Esophagus squamous epithelium (tissue), 5 donors: Measurements from ENCODE around the gene SPC24. TPM values are rescaled to one million over a fixed set of nuclear protein-coding genes. Genes with fewer than 3 reads are reported as not detected.

Source experiments
- DNase-seq: peaks from one replicate; lab custom pipeline; 2025; lab: John Stamatoyannopoulos, UW
- H3K27ac ChIP-seq, 4 donors: fragments of 200-600 bp; sonication (generic); one replicate each; pipeline ENCODE4 v1.5.1; 2016 to 2019; ENCODE audit warnings: mild to moderate bottlenecking in 1 of 4
- H3K27me3 ChIP-seq, 4 donors: fragments of 200-600 bp; sonication (generic); 1 replicate in 3 of 4; 2 replicates in 1 of 4; pipeline versions ENCODE4 v1.5.1 to v1.6.0; 2017 to 2021; ENCODE audit warnings: antibody characterized with exemption in 1 of 4
- H3K36me3 ChIP-seq, 3 donors: fragments of 200-600 bp; sonication (generic); one replicate each; pipeline ENCODE4 v1.5.1; 2016 to 2019
- H3K4me1 ChIP-seq, 3 donors: fragments of 200-600 bp; sonication (generic); one replicate each; pipeline ENCODE4 v1.5.1; 2017 to 2019
- H3K4me3 ChIP-seq, 4 donors: fragments of 200-600 bp; sonication (generic); 1 replicate in 3 of 4; 2 replicates in 1 of 4; pipeline ENCODE4 v1.5.1; 2016 to 2019; ENCODE audit warnings: mild to moderate bottlenecking in 2 of 4, moderate library complexity in 1 of 4
- H3K9me3 ChIP-seq, 3 donors: fragments of 200-600 bp; sonication (generic); one replicate each; pipeline ENCODE4 v1.5.1; 2016 to 2019
- POLR2A ChIP-seq, 4 donors: fragments of 450-650 bp; IDR thresholded peaks; one replicate each; pipeline ENCODE4 v1.6.1; 2017; ENCODE audit warnings: antibody characterized with exemption in 4 of 4, mild to moderate bottlenecking in 4 of 4, moderate library complexity in 3 of 4
- WGBS, 2 donors: methylation state at CpG; one replicate each; pipeline ENCODE4 v1.1.5; 2018; 5-methylcytosine and 5-hydroxymethylcytosine counted together
- intact Hi-C: fragments of 100-400 bp; cut with DNase I; formaldehyde crosslinking; loops from one replicate; pipeline ENCODE4 v1.15.0; 2022
- total RNA-seq, 4 donors: library from RNA; depleted of rRNA; stranded (reverse); fragments of >200 nt; gene quantifications; one replicate each; pipeline ENCODE4 v1.1.0, GENCODE V29; 2016
- TF ChIP-seq, protein P1 (sequence below), 6 experiments: fragments of 450-650 bp in 4 of 6; fragments of 200-600 bp in 2 of 6; sonication (generic) in 2 of 6; IDR thresholded peaks; one replicate each; pipeline ENCODE4 v1.5.1; 2016 to 2019; ENCODE audit warnings: antibody characterized with exemption in 6 of 6, mild to moderate bottlenecking in 4 of 6, moderate library complexity in 4 of 6
- donor health status: DM: yes; HTN: yes; CAD: no.

The SPC24 gene
- total RNA-seq, 4 donors from 2014 or later = 2.9 to 10.9 (median 6.3) TPM

DNA sequence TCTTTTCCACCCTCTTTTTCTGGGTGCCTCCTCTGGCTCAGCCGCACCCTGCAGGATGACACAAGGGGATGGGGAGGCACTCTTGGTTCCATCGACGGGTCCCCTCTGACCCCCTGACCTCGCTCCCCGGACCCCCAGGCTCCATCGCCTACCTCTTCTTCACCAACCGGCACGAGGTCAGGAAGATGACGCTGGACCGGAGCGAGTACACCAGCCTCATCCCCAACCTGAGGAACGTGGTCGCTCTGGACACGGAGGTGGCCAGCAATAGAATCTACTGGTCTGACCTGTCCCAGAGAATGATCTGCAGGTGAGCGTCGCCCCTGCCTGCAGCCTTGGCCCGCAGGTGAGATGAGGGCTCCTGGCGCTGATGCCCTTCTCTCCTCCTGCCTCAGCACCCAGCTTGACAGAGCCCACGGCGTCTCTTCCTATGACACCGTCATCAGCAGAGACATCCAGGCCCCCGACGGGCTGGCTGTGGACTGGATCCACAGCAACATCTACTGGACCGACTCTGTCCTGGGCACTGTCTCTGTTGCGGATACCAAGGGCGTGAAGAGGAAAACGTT lies 42.4 kb downstream of the SPC24 start:
- intact Hi-C loops = no loop called here
- Histone ChIP-seq H3K4me3 (no peak overlapping the region), H3K27me3 (no peaks in the 10 kb centered on the region), H3K27ac (no peak overlapping the region), H3K9me3 (no peaks in the 10 kb centered on the region), H3K4me1 (no peaks in the 10 kb centered on the region), H3K36me3 (peaks cover 55 to 100% (median 96%) of the 10 kb centered on the region in 3 donors)
- WGBS, 2 donors = 100% methylated on average over 1 to 2 of the region's 27 CpGs
- DNase-seq = no peak
- TF ChIP-seq POLR2A (IDR thresholded peaks at IDR 0.05) = no peak
- TF ChIP-seq, protein P1, sequence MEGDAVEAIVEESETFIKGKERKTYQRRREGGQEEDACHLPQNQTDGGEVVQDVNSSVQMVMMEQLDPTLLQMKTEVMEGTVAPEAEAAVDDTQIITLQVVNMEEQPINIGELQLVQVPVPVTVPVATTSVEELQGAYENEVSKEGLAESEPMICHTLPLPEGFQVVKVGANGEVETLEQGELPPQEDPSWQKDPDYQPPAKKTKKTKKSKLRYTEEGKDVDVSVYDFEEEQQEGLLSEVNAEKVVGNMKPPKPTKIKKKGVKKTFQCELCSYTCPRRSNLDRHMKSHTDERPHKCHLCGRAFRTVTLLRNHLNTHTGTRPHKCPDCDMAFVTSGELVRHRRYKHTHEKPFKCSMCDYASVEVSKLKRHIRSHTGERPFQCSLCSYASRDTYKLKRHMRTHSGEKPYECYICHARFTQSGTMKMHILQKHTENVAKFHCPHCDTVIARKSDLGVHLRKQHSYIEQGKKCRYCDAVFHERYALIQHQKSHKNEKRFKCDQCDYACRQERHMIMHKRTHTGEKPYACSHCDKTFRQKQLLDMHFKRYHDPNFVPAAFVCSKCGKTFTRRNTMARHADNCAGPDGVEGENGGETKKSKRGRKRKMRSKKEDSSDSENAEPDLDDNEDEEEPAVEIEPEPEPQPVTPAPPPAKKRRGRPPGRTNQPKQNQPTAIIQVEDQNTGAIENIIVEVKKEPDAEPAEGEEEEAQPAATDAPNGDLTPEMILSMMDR (IDR thresholded peaks at IDR 0.05) = no peak

DNA sequence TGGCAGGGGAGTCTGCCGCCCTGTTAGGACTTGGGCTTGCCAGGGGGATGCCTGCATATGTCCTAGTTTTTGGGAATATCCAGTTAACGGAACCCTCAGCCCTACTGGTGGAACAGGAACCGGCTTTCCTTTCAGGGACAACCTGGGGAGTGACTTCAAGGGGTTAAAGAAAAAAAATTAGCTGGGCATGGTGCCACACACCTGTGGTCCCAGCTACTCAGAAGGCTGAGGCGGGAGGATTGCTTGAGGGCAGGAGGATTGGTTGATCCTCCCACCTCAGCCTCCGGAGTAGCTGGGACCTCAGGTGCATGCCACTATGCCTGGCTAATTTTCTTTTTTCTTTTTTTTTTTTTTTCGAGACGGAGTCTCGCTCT lies 43.8 kb downstream of the SPC24 start:
- WGBS, 2 donors = 66 to 82% methylated on average over 3 to 6 of the region's 8 CpGs
- intact Hi-C loops = no loop called here
- TF ChIP-seq POLR2A (IDR thresholded peaks at IDR 0.05) = no peak
- TF ChIP-seq, protein P1 (IDR thresholded peaks at IDR 0.05) = no peak
- Histone ChIP-seq H3K9me3 (no peaks in the 10 kb centered on the region), H3K27me3 (no peaks in the 10 kb centered on the region), H3K4me3 (no peak overlapping the region), H3K27ac (no peak overlapping the region), H3K36me3 (peaks cover 64 to 100% (median 94%) of the 10 kb centered on the region in 3 donors), H3K4me1 (no peaks in the 10 kb centered on the region)
- DNase-seq = no peak

DNA sequence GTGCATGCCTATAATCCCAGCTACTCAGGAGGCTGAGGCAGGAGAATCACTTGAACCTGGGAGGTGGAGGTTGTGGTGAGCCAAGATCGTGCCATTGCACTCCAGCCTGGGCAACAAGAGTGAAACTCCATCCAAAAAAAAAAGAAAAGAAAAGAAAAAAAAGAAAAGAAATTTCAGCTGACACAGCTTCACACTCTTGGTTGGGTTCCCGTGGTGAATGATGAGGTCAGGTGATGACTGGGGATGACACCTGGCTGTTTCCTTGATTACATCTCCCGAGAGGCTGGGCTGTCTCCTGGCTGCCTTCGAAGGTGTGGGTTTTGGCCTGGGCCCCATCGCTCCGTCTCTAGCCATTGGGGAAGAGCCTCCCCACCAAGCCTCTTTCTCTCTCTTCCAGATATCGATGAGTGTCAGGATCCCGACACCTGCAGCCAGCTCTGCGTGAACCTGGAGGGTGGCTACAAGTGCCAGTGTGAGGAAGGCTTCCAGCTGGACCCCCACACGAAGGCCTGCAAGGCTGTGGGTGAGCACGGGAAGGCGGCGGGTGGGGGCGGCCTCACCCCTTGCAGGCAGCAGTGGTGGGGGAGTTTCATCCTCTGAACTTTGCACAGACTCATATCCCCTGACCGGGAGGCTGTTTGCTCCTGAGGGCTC lies 44.3 kb downstream of the SPC24 start:
- Histone ChIP-seq H3K36me3 (peaks cover 69 to 100% (median 93%) of the 10 kb centered on the region in 3 donors), H3K27ac (no peak overlapping the region), H3K4me3 (no peak overlapping the region), H3K27me3 (no peaks in the 10 kb centered on the region), H3K4me1 (no peaks in the 10 kb centered on the region), H3K9me3 (no peaks in the 10 kb centered on the region)
- no peak for DNase-seq
- WGBS, 2 donors = 76 to 90% methylated on average over 5 to 14 of the region's 15 CpGs
- TF ChIP-seq, protein P1 (IDR thresholded peaks at IDR 0.05) = no peak
- TF ChIP-seq POLR2A (IDR thresholded peaks at IDR 0.05) = no peak
- intact Hi-C loops = no loop called here

DNA sequence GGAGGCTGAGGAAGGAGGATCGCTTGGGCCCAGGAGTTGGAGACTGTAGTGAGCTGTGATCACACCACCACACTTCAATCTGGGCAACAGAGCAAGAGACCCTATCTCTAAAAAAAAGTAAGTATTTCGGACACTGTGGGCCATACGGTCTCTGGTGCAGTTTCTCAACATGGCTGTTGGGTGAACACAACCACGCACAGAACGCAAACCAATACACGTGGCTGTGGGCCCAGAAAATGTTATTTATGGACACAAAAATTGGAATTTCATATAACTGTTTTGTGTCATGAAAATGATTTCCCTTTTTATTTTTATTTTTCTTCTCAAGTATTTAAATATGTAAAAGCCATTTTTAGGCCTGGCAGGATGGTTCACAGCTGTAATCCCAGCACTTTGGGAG lies 46.8 kb downstream of the SPC24 start:
- H3K36me3 ChIP-seq = peaks cover 77 to 100% (median 83%) of the 10 kb centered on the region in 3 donors
- no peak overlapping the region for H3K27ac ChIP-seq
- DNase-seq = no peak
- H3K9me3 ChIP-seq = no peaks in the 10 kb centered on the region
- 84 to 90% methylated on average over 6 of the region's 6 CpGs for WGBS, 2 donors
- no peak for TF ChIP-seq POLR2A (IDR thresholded peaks at IDR 0.05)
- TF ChIP-seq, protein P1 (IDR thresholded peaks at IDR 0.05) = no peak
- no peak overlapping the region for H3K4me3 ChIP-seq
- H3K27me3 ChIP-seq = no peaks in the 10 kb centered on the region
- no peaks in the 10 kb centered on the region for H3K4me1 ChIP-seq
- intact Hi-C loops = no loop called here

DNA sequence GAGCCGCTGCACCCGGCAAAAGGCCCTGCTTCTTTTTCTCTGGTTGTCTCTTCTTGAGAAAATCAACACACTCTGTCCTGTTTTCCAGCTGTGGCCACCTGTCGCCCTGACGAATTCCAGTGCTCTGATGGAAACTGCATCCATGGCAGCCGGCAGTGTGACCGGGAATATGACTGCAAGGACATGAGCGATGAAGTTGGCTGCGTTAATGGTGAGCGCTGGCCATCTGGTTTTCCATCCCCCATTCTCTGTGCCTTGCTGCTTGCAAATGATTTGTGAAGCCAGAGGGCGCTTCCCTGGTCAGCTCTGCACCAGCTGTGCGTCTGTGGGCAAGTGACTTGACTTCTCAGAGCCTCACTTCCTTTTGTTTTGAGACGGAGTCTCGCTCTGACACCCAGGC lies 49.1 kb downstream of the SPC24 start:
- Histone ChIP-seq H3K27me3 (no peaks in the 10 kb centered on the region), H3K36me3 (peaks cover 74 to 100% (median 81%) of the 10 kb centered on the region in 3 donors), H3K9me3 (no peaks in the 10 kb centered on the region), H3K27ac (peak overlapping the region in 1 of 4 donors; percentile 30), H3K4me1 (no peaks in the 10 kb centered on the region), H3K4me3 (no peak overlapping the region)
- no peak for DNase-seq
- 84 to 96% methylated on average over 6 to 10 of the region's 13 CpGs for WGBS, 2 donors
- TF ChIP-seq POLR2A (IDR thresholded peaks at IDR 0.05) = no peak
- TF ChIP-seq, protein P1 (IDR thresholded peaks at IDR 0.05) = no peak
- intact Hi-C loops = no loop called here
